Dendritic cell treated with granulocyte-macrophage colony-stimulating factor and Interleukin-4, amounts not matched to agents 40 ng/mL and 50 ng/mL, for 4 days (primary cell): Measurements from ENCODE around the gene TRAF3.
A peak's percentile ranks its signal among the peaks of the same experiment; 100 is the strongest.
"Not testable (repeated sequence)": the region's sequence is repeated elsewhere in the genome, so short reads cannot be mapped to it uniquely, and the experiment has no call there.

Experiments
- H3K27ac Mint-ChIP-seq: one replicate; pipeline ENCODE4 v1.8.0; 2022; ENCODE audit warnings: mild to moderate bottlenecking, mixed read lengths
- H3K27me3 Mint-ChIP-seq: one replicate; pipeline ENCODE4 v1.8.0; 2022; ENCODE audit warnings: mild to moderate bottlenecking, mixed read lengths
- H3K36me3 Mint-ChIP-seq: one replicate; pipeline ENCODE4 v1.8.0; 2022; ENCODE audit warnings: low read depth, mixed read lengths
- H3K4me1 Mint-ChIP-seq: one replicate; pipeline ENCODE4 v1.8.0; 2022; ENCODE audit warnings: low read depth, mixed read lengths
- H3K4me3 Mint-ChIP-seq: one replicate; pipeline ENCODE4 v1.8.0; 2022; ENCODE audit warnings: mild to moderate bottlenecking, moderate library complexity, mixed read lengths
- H3K9me3 Mint-ChIP-seq: one replicate; pipeline ENCODE4 v1.8.0; 2022; ENCODE audit warnings: mixed read lengths
- intact Hi-C: fragments of 100-400 bp; cut with micrococcal nuclease; formaldehyde crosslinking; loops from one replicate; pipeline ENCODE4 v1.15.0; 2022

Gene TRAF3

GRCh38 chr14:102924632-102925588 is 147.7 kb downstream of the TRAF3 start:
- Mint-ChIP-seq H3K27me3 (peaks cover 28% of the 10 kb centered on the region), H3K4me3 (no peak overlapping the region), H3K36me3 (no peaks in the 10 kb centered on the region), H3K27ac (no peak overlapping the region), H3K9me3 (no peaks in the 10 kb centered on the region), H3K4me1 (peaks cover 15% of the 10 kb centered on the region)
- intact Hi-C loops = no loop called here

- Mint-ChIP-seq H3K4me3 (no peak overlapping the region), H3K4me1 (peaks cover 15% of the 10 kb centered on the region), H3K9me3 (no peaks in the 10 kb centered on the region), H3K27me3 (peaks cover 30% of the 10 kb centered on the region), H3K27ac (no peak overlapping the region), H3K36me3 (no peaks in the 10 kb centered on the region)
- intact Hi-C loops = no loop called here
Measured at GRCh38 chr14:102925646-102926045, 148.4 kb downstream of the TRAF3 start.

- Mint-ChIP-seq H3K4me3 (no peak overlapping the region), H3K9me3 (no peaks in the 10 kb centered on the region), H3K27ac (no peak overlapping the region), H3K36me3 (no peaks in the 10 kb centered on the region), H3K4me1 (peaks cover 15% of the 10 kb centered on the region), H3K27me3 (peaks cover 34% of the 10 kb centered on the region)
- intact Hi-C loops = no loop called here
Measured at GRCh38 chr14:102926104-102926503, 148.9 kb downstream of the TRAF3 start.

GRCh38 chr14:102926840-102927239 is 149.6 kb downstream of the TRAF3 start:
- peaks cover 15% of the 10 kb centered on the region for H3K4me1 Mint-ChIP-seq
- H3K9me3 Mint-ChIP-seq, intact Hi-C loops, H3K27ac Mint-ChIP-seq, H3K4me3 Mint-ChIP-seq, H3K36me3 Mint-ChIP-seq: not testable (repeated sequence)
- peaks cover 42% of the 10 kb centered on the region for H3K27me3 Mint-ChIP-seq

- Mint-ChIP-seq H3K4me1 (peaks cover 15% of the 10 kb centered on the region), H3K36me3 (peaks cover 8% of the 10 kb centered on the region), H3K9me3 (no peaks in the 10 kb centered on the region), H3K27me3 (peaks cover 47% of the 10 kb centered on the region), H3K27ac (no peak overlapping the region), H3K4me3 (no peak overlapping the region)
- intact Hi-C loops = no loop called here
Measured at GRCh38 chr14:102927346-102927877, 150.2 kb downstream of the TRAF3 start.

- H3K27me3 Mint-ChIP-seq = peaks cover 50% of the 10 kb centered on the region
- H3K9me3 Mint-ChIP-seq = no peaks in the 10 kb centered on the region
- H3K4me3 Mint-ChIP-seq = peak overlapping the region; percentile 74
- H3K27ac Mint-ChIP-seq = peak overlapping the region; percentile 39
- H3K4me1 Mint-ChIP-seq = peaks cover 15% of the 10 kb centered on the region
- H3K36me3 Mint-ChIP-seq = peaks cover 13% of the 10 kb centered on the region
- intact Hi-C loops = no loop called here
Measured at GRCh38 chr14:102927878-102928411, 150.7 kb downstream of the TRAF3 start.

GRCh38 chr14:102928412-102929240 is 151.4 kb downstream of the TRAF3 start:
- Mint-ChIP-seq H3K9me3 (no peaks in the 10 kb centered on the region), H3K4me3 (peak overlapping the region; percentile 74), H3K27ac (peak overlapping the region; percentile 39), H3K36me3 (peaks cover 20% of the 10 kb centered on the region), H3K27me3 (peaks cover 50% of the 10 kb centered on the region), H3K4me1 (peaks cover 15% of the 10 kb centered on the region)
- intact Hi-C loops = no loop called here

- intact Hi-C loops = no loop called here
Measured at GRCh38 chr14:102929241-102930137, 152.2 kb downstream of the TRAF3 start.

GRCh38 chr14:102930138-102930752 is 153.0 kb downstream of the TRAF3 start:
- intact Hi-C loops = no loop called here
- H3K36me3 Mint-ChIP-seq = peaks cover 36% of the 10 kb centered on the region
- no peak overlapping the region for H3K27ac Mint-ChIP-seq
- H3K27me3 Mint-ChIP-seq = peaks cover 50% of the 10 kb centered on the region
- no peak overlapping the region for H3K4me3 Mint-ChIP-seq
- peaks cover 15% of the 10 kb centered on the region for H3K4me1 Mint-ChIP-seq
- H3K9me3 Mint-ChIP-seq = no peaks in the 10 kb centered on the region

More at GRCh38 chr14:102929241-102930137, 152.2 kb downstream of the TRAF3 start:
- Mint-ChIP-seq H3K4me3 (peak overlapping the region; percentile 74), H3K4me1 (peaks cover 15% of the 10 kb centered on the region), H3K9me3 (no peaks in the 10 kb centered on the region), H3K27ac (no peak overlapping the region), H3K36me3 (peaks cover 29% of the 10 kb centered on the region), H3K27me3 (peaks cover 50% of the 10 kb centered on the region)

- no peak overlapping the region for H3K27ac Mint-ChIP-seq
- peaks cover 50% of the 10 kb centered on the region for H3K27me3 Mint-ChIP-seq
- H3K4me1 Mint-ChIP-seq = peaks cover 15% of the 10 kb centered on the region
- H3K4me3 Mint-ChIP-seq = no peak overlapping the region
- H3K36me3 Mint-ChIP-seq = peaks cover 44% of the 10 kb centered on the region
- intact Hi-C loops = no loop called here
- no peaks in the 10 kb centered on the region for H3K9me3 Mint-ChIP-seq
Measured at GRCh38 chr14:102930753-102931579, 153.7 kb downstream of the TRAF3 start.

- intact Hi-C loops = no loop called here
- Mint-ChIP-seq H3K27me3 (peaks cover 50% of the 10 kb centered on the region), H3K4me3 (no peak overlapping the region), H3K27ac (no peak overlapping the region), H3K36me3 (peaks cover 51% of the 10 kb centered on the region), H3K4me1 (peaks cover 15% of the 10 kb centered on the region), H3K9me3 (no peaks in the 10 kb centered on the region)
Measured at GRCh38 chr14:102931580-102932285, 154.5 kb downstream of the TRAF3 start.
